Mesothelial cell of epicardium (in vitro differentiated cells): ENCODE results near the gene TMEM176B. TPM values are rescaled to one million over a fixed set of nuclear protein-coding genes. Genes with fewer than 3 reads are reported as not detected.

Experiments used
- DNase-seq, 2 experiments: peaks; one replicate each; pipeline ENCODE4 v3.0.0; 2021; ENCODE audit warnings: low spot score in 2 of 2; ENCODE audit not compliant: unreplicated experiment in 2 of 2
- H3K27ac Mint-ChIP-seq: 2 replicates; pipeline ENCODE4 v1.8.0; 2021; ENCODE audit warnings: mixed read lengths
- H3K27me3 Mint-ChIP-seq: 2 replicates; pipeline ENCODE4 v1.8.0; 2021; ENCODE audit warnings: low read depth, mixed read lengths
- H3K36me3 Mint-ChIP-seq: 2 replicates; pipeline ENCODE4 v1.8.0; 2021; ENCODE audit warnings: mixed read lengths
- H3K4me1 Mint-ChIP-seq: 2 replicates; pipeline ENCODE4 v1.8.0; 2021; ENCODE audit warnings: mixed read lengths
- H3K4me3 Mint-ChIP-seq: 2 replicates; pipeline ENCODE4 v1.8.0; 2021; ENCODE audit warnings: mild to moderate bottlenecking, moderate library complexity, mixed read lengths
- H3K9me3 Mint-ChIP-seq: 2 replicates; pipeline ENCODE4 v1.8.0; 2021; ENCODE audit warnings: mixed read lengths
- total RNA-seq: library from RNA; stranded (reverse); gene quantifications from 3 replicates; pipeline ENCODE4 v1.2.1, GENCODE V29; 2021
- TF ChIP-seq, protein P1 (sequence below): fragments of 200-600 bp; sonication (generic); IDR thresholded peaks from one replicate; pipeline ENCODE4 v1.5.0; 2021; ENCODE audit warnings: antibody characterized with exemption; ENCODE audit not compliant: unreplicated experiment

TMEM176B gene
- total RNA-seq, 1 donor from 2014 or later, result 2.3 TPM

DNA sequence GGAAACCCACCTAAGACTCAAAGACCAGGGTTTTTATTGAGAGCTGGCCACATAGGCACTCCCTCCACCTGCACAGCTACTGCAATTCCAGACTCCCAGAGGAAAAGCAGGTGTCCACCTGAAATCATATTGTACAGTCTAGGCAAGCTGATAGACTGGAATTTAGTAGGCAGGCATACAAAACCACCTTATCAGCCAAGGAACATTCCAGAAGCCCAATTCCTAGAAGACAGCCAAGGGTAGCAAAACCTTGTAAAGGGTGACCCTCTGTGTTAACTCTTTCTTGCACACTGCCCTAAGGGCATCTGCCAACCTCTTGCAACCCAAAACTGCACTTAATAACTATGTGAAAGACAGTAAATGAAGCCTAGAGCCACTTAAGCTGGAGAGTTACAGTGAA lies 5.7 kb upstream of the TMEM176B start:
- no peaks in the 10 kb centered on the region for H3K36me3 Mint-ChIP-seq
- H3K4me1 Mint-ChIP-seq, result no peaks in the 10 kb centered on the region
- peaks cover 12% of the 10 kb centered on the region for H3K9me3 Mint-ChIP-seq
- H3K4me3 Mint-ChIP-seq, result no peak overlapping the region
- DNase-seq, result no peak
- TF ChIP-seq, protein P1, sequence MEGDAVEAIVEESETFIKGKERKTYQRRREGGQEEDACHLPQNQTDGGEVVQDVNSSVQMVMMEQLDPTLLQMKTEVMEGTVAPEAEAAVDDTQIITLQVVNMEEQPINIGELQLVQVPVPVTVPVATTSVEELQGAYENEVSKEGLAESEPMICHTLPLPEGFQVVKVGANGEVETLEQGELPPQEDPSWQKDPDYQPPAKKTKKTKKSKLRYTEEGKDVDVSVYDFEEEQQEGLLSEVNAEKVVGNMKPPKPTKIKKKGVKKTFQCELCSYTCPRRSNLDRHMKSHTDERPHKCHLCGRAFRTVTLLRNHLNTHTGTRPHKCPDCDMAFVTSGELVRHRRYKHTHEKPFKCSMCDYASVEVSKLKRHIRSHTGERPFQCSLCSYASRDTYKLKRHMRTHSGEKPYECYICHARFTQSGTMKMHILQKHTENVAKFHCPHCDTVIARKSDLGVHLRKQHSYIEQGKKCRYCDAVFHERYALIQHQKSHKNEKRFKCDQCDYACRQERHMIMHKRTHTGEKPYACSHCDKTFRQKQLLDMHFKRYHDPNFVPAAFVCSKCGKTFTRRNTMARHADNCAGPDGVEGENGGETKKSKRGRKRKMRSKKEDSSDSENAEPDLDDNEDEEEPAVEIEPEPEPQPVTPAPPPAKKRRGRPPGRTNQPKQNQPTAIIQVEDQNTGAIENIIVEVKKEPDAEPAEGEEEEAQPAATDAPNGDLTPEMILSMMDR, result no peak
- H3K27ac Mint-ChIP-seq, result no peak overlapping the region
- peaks cover 74% of the 10 kb centered on the region for H3K27me3 Mint-ChIP-seq

DNA sequence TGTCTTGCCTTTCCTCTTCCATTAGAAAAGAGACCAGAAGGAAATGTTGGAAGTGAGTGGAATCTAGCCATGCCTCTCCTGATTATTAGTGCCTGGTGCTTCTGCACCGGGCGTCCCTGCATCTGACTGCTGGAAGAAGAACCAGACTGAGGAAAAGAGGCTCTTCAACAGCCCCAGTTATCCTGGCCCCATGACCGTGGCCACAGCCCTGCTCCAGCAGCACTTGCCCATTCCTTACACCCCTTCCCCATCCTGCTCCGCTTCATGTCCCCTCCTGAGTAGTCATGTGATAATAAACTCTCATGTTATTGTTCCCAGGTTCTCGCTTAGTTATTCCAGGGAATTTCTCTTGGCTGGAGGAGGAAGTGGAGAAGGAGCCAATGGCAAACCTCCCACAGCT lies 4.6 kb upstream of the TMEM176B start:
- Mint-ChIP-seq H3K4me3 (no peak overlapping the region), H3K27me3 (peaks cover 70% of the 10 kb centered on the region), H3K27ac (no peak overlapping the region), H3K4me1 (no peaks in the 10 kb centered on the region), H3K36me3 (no peaks in the 10 kb centered on the region), H3K9me3 (peaks cover 12% of the 10 kb centered on the region)
- TF ChIP-seq, protein P1, result no peak
- no peak for DNase-seq

DNA sequence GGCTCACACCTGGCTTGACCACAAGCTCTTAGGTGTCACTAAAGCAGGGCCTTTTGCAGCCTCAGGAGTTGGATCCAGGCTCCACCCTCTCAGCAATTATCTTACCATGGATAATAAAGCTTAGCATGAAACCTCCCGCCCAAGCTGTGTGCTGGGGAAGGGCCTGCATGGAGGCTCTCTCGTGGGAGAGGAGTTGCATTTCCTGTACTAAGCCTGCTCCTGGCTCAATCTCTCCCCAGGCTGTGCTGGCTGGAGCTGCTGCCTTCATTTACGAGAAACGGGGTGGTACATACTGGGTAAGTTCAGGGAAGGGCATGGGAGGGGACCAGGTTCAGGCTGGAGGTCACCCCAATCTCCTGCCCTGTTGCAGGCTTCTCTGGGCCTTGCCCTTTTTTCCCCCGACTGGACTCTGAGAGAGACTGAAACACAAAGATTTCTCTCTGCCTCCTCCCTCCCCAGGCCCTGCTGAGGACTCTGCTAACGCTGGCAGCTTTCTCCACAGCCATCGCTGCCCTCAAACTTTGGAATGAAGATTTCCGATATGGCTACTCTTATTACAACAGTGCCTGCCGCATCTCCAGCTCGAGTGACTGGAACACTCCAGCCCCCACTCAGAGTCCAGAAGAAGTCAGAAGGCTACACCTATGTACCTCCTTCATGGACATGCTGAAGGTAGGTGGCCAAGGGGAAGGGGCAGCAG lies 3.1 kb upstream of the TMEM176B start:
- TF ChIP-seq, protein P1, result no peak
- peaks cover 4% of the 10 kb centered on the region for H3K4me1 Mint-ChIP-seq
- DNase-seq, result no peak
- no peak overlapping the region for H3K4me3 Mint-ChIP-seq
- H3K9me3 Mint-ChIP-seq, result peaks cover 12% of the 10 kb centered on the region
- H3K27ac Mint-ChIP-seq, result no peak overlapping the region
- no peaks in the 10 kb centered on the region for H3K36me3 Mint-ChIP-seq
- H3K27me3 Mint-ChIP-seq, result peaks cover 71% of the 10 kb centered on the region

DNA sequence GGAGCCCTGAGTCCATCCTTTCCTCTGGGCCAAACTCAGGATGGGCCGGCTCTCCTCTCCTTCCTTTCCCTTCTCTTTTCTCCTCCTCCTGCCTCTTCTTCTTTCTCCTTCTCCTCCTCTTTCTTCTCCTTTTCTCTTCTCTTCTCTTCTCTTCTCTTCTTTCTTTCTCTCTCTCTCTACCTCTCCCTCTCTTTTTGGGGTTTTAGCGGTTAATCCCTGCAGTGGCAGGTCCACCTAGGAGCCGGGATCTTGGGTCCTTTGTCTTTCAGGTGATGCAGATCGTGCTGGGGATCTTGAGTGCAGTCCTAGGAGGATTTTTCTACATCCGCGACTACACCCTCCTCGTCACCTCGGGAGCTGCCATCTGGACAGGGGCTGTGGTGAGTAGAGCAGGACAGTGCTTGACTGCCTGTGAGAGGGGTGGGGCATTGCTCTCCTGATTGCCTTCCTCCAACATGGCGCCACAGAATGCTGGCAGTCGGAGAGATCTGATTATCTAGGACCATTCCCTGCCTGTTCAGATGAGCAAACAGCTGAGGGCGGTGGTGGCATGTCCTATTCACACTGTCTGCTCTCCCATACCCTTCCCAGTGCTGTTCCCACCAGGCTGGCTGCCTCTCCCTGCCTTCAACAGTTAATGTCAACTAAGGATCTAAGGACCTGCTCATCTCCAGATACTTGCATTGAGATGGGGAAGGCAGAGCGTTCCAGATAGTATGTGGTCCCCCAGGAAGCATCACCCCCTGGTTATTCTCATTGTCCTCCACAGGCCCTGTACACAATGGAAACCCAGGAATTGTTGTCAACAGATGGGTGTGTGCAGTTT lies 2.0 kb upstream of the TMEM176B start:
- Mint-ChIP-seq H3K9me3 (peaks cover 12% of the 10 kb centered on the region), H3K4me1 (peaks cover 4% of the 10 kb centered on the region), H3K27me3 (peaks cover 78% of the 10 kb centered on the region), H3K4me3 (peak overlapping the region; percentile 38), H3K36me3 (no peaks in the 10 kb centered on the region), H3K27ac (no peak overlapping the region)
- TF ChIP-seq, protein P1, result no peak
- no peak for DNase-seq

DNA sequence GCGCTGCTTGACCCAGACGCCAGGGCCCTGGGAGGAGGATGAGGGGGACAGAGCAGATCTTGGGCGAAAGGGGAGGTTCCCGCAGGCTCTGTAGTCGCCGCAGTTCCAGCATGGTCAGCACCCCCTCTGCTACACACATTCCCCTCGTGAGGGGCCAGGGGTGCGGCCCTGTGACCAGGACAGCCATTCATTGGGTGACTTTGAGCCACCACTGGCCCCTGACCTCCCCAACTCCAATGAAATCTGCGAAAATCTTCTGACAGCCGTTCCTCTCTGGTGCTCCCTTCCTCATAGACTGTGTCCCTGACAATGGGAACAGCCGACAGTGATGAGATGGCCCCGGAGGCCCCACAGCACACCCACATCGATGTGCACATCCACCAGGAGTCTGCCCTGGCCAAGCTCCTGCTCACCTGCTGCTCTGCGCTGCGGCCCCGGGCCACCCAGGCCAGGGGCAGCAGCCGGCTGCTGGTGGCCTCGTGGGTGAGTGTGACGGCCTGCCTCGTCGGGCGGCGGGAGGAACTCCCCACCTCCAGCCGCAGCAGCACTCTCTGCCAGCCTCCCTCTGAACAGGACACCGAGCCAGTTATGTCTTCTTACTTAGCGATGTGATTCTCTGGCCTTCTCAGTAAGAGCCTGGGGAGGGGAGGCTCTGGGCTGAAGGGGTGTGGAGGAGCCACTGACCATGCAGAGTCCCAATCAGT lies 1.2 kb upstream of the TMEM176B start:
- Mint-ChIP-seq H3K27ac (no peak overlapping the region), H3K9me3 (peaks cover 7% of the 10 kb centered on the region), H3K4me3 (peak overlapping the region; percentile 57), H3K27me3 (peaks cover 80% of the 10 kb centered on the region), H3K4me1 (peaks cover 4% of the 10 kb centered on the region), H3K36me3 (no peaks in the 10 kb centered on the region)
- no peak for DNase-seq
- TF ChIP-seq, protein P1, result no peak
